HepG2 (cell line): ENCODE results near the gene ZNF444. TPM values are rescaled to one million over a fixed set of nuclear protein-coding genes. Genes with fewer than 3 reads are reported as not detected.

Experiments
- BCL6 ChIP-seq: IDR thresholded peaks from 2 replicates; pipeline ENCODE4 v1.6.1; 2016; ENCODE audit warnings: missing genetic modification reagents, missing compliant biosample characterization
- PBX2 ChIP-seq: IDR thresholded peaks from 2 replicates; pipeline ENCODE4 v1.6.1; 2016; ENCODE audit warnings: control low read depth
- THYN1 ChIP-seq: sonication (generic); formaldehyde crosslinking; IDR thresholded peaks from 2 replicates; pipeline ENCODE4 v1.8.1; 2023; ENCODE audit warnings: low read depth, mild to moderate bottlenecking, moderate library complexity, missing genetic modification reagents, borderline replicate concordance
- ZIK1 ChIP-seq: sonication (generic); formaldehyde crosslinking; IDR thresholded peaks from 2 replicates; pipeline ENCODE4 v1.5.0; 2020; ENCODE audit warnings: mild to moderate bottlenecking, low read depth, missing genetic modification reagents, borderline replicate concordance
- polyA plus RNA-seq, 8 experiments: library from polyadenylated mRNA; depleted of rRNA in 3 of 8; stranded (reverse) in 7 of 8; unstranded in 1 of 8; fragments of >200 nt; fragmentation: Illumina TruSeq in 4 of 8; extraction: Trizol in 4 of 8; gene quantifications; 2 replicates each; pipeline versions ENCODE4 v1.2.1 to v1.2.3, GENCODE V29; 2011 to 2016; ENCODE audit warnings: low read depth in 4 of 8, missing spikeins in 1 of 8, mixed read lengths in 1 of 8; ENCODE audit not compliant: insufficient read depth in 1 of 8
- total RNA-seq, 5 experiments: library from RNA; depleted of rRNA; stranded (reverse); fragments of >200 nt; fragmentation: Illumina TruSeq; extraction: Trizol; gene quantifications; 2 replicates each; pipeline ENCODE4 v1.2.3, GENCODE V29; 2016; ENCODE audit warnings: low read depth in 1 of 5
- TF ChIP-seq, protein P1 (sequence below): sonication (generic); formaldehyde crosslinking; IDR thresholded peaks from 2 replicates; pipeline ENCODE4 v1.5.1; 2020; ENCODE audit warnings: missing genetic modification reagents, mild to moderate bottlenecking, borderline replicate concordance
- TF ChIP-seq, protein P2 (sequence below): sonication (generic); formaldehyde crosslinking; IDR thresholded peaks from 2 replicates; pipeline ENCODE4 v1.5.1; 2020; ENCODE audit warnings: mild to moderate bottlenecking, moderate library complexity, missing genetic modification reagents
- TF ChIP-seq, protein P3 (sequence below): sonication (generic); formaldehyde crosslinking; IDR thresholded peaks from 2 replicates; pipeline ENCODE4 v1.9.0; 2021; ENCODE audit warnings: missing genetic modification reagents, mild to moderate bottlenecking, borderline replicate concordance

Gene ZNF444
- total and polyA plus RNA-seq, 2 of the 13 experiments (the other 11 are each of a cell fraction or from before 2014, with no cell fraction given), result 27.4 to 30.3 TPM

GRCh38 chr19:56111601-56112312 is 29.3 kb upstream of the ZNF444 start (continued):
- TF ChIP-seq, protein P1, sequence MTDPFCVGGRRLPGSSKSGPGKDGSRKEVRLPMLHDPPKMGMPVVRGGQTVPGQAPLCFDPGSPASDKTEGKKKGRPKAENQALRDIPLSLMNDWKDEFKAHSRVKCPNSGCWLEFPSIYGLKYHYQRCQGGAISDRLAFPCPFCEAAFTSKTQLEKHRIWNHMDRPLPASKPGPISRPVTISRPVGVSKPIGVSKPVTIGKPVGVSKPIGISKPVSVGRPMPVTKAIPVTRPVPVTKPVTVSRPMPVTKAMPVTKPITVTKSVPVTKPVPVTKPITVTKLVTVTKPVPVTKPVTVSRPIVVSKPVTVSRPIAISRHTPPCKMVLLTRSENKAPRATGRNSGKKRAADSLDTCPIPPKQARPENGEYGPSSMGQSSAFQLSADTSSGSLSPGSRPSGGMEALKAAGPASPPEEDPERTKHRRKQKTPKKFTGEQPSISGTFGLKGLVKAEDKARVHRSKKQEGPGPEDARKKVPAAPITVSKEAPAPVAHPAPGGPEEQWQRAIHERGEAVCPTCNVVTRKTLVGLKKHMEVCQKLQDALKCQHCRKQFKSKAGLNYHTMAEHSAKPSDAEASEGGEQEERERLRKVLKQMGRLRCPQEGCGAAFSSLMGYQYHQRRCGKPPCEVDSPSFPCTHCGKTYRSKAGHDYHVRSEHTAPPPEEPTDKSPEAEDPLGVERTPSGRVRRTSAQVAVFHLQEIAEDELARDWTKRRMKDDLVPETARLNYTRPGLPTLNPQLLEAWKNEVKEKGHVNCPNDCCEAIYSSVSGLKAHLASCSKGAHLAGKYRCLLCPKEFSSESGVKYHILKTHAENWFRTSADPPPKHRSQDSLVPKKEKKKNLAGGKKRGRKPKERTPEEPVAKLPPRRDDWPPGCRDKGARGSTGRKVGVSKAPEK, result no peak
- TF ChIP-seq, protein P2, sequence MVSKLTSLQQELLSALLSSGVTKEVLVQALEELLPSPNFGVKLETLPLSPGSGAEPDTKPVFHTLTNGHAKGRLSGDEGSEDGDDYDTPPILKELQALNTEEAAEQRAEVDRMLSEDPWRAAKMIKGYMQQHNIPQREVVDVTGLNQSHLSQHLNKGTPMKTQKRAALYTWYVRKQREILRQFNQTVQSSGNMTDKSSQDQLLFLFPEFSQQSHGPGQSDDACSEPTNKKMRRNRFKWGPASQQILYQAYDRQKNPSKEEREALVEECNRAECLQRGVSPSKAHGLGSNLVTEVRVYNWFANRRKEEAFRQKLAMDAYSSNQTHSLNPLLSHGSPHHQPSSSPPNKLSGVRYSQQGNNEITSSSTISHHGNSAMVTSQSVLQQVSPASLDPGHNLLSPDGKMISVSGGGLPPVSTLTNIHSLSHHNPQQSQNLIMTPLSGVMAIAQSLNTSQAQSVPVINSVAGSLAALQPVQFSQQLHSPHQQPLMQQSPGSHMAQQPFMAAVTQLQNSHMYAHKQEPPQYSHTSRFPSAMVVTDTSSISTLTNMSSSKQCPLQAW (CRISPR knock-in tag), result no peak
- TF ChIP-seq, protein P3, sequence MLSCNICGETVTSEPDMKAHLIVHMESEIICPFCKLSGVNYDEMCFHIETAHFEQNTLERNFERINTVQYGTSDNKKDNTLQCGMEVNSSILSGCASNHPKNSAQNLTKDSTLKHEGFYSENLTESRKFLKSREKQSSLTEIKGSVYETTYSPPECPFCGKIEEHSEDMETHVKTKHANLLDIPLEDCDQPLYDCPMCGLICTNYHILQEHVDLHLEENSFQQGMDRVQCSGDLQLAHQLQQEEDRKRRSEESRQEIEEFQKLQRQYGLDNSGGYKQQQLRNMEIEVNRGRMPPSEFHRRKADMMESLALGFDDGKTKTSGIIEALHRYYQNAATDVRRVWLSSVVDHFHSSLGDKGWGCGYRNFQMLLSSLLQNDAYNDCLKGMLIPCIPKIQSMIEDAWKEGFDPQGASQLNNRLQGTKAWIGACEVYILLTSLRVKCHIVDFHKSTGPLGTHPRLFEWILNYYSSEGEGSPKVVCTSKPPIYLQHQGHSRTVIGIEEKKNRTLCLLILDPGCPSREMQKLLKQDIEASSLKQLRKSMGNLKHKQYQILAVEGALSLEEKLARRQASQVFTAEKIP (CRISPR knock-in tag), result no peak
- TF ChIP-seq BCL6 (CRISPR knock-in tag), result no peak
- no peak for TF ChIP-seq ZIK1 (CRISPR knock-in tag)
- peak; percentile 58; the same call in 1 of the 2 replicates for TF ChIP-seq PBX2
- TF ChIP-seq THYN1 (CRISPR knock-in tag), result no peak
